ENCODE data around the gene CHCHD2. TPM values are rescaled to one million over a fixed set of nuclear protein-coding genes. Genes with fewer than 3 reads are reported as not detected.
"Not testable (repeated sequence)": the region's sequence is repeated elsewhere in the genome, so short reads cannot be mapped to it uniquely, and the experiment has no call there.

CHCHD2 gene
- total RNA-seq, 4 donors from 2014 or later: 286 to 417 (median 326) TPM

- 75 to 90% methylated on average over 6 of the region's 6 CpGs for WGBS, 2 donors
- DNase-seq (ENCODE audit: low spot score in 2 of 2): no peak
- Histone ChIP-seq H3K27me3 (peaks cover 0 to 11% of the 10 kb centered on the region in 2 donors), H3K27ac (no peak overlapping the region), H3K4me1 (no peaks in the 10 kb centered on the region), H3K9me3 (no peaks in the 10 kb centered on the region), H3K4me3 (no peak overlapping the region), H3K36me3 (no peaks in the 10 kb centered on the region)
- TF ChIP-seq POLR2A (IDR thresholded peaks at IDR 0.05) (no peak), EP300 (IDR thresholded peaks at IDR 0.05) (no peak), CTCF (IDR thresholded peaks at IDR 0.05) (no peak)
Measured at GRCh38 chr7:56121440-56121839, 15.2 kb upstream of the CHCHD2 start.

GRCh38 chr7:56115852-56116538 lies 9.7 kb upstream of the CHCHD2 start, which contains the start of gene NUPR2:
Gene NUPR2, minus strand, starts transcription at chr7:56116417. Its CDS starts 103 bp downstream, at chr7:56116314.
- TF ChIP-seq EP300 (IDR thresholded peaks at IDR 0.05) (no peak), CTCF (IDR thresholded peaks at IDR 0.05) (no peak), POLR2A (IDR thresholded peaks at IDR 0.05) (no peak)
- no peak within 1 kb of the TSS for H3K4me3 ChIP-seq
- no peak within 1 kb of the TSS for H3K27ac ChIP-seq
- DNase-seq (ENCODE audit: low spot score in 2 of 2): no peak
- H3K36me3 ChIP-seq: no peaks in the 10 kb centered on the region
- peaks cover 0 to 7% (median 0%) of the 10 kb centered on the region in 4 donors for H3K4me1 ChIP-seq
- WGBS, 2 donors: 5 to 9% methylated on average over 11 to 47 of the region's 65 CpGs
- H3K27me3 ChIP-seq: peaks cover 0 to 29% of the 10 kb centered on the region in 2 donors
- no peaks in the 10 kb centered on the region for H3K9me3 ChIP-seq

GRCh38 chr7:56112244-56112643 lies 6.0 kb upstream of the CHCHD2 start:
- WGBS, 2 donors: 85 to 87% methylated on average over 3 of the region's 3 CpGs

GRCh38 chr7:56110611-56111010 lies 4.3 kb upstream of the CHCHD2 start:
- WGBS, 2 donors: 75 to 81% methylated on average over 1 of the region's 1 CpG
- TF ChIP-seq CTCF (IDR thresholded peaks at IDR 0.05) (no peak), POLR2A (IDR thresholded peaks at IDR 0.05) (no peak), EP300 (IDR thresholded peaks at IDR 0.05) (no peak)
- no peak for DNase-seq (ENCODE audit: low spot score in 2 of 2)
- H3K36me3 ChIP-seq: no peaks in the 10 kb centered on the region
- peaks cover 0 to 15% of the 10 kb centered on the region in 2 donors for H3K27me3 ChIP-seq
- H3K27ac ChIP-seq: no peak overlapping the region
- H3K9me3 ChIP-seq: no peaks in the 10 kb centered on the region
- H3K4me3 ChIP-seq: no peak overlapping the region
- peaks cover 0 to 6% (median 0%) of the 10 kb centered on the region in 4 donors for H3K4me1 ChIP-seq

More at GRCh38 chr7:56112244-56112643, 6.0 kb upstream of the CHCHD2 start:
- not testable (repeated sequence) for DNase-seq (ENCODE audit: low spot score in 2 of 2); H3K36me3 ChIP-seq; H3K9me3 ChIP-seq; H3K4me1 ChIP-seq; H3K4me3 ChIP-seq; H3K27ac ChIP-seq
- H3K27me3 ChIP-seq: peaks cover 0 to 31% of the 10 kb centered on the region in 2 donors

- peaks cover 0 to 15% (median under 1%) of the 10 kb centered on the region in 3 donors for H3K36me3 ChIP-seq
- WGBS, 2 donors: 95 to 100% methylated on average over 1 of the region's 1 CpG
- TF ChIP-seq CTCF (IDR thresholded peaks at IDR 0.05) (no peak), EP300 (IDR thresholded peaks at IDR 0.05) (no peak)
Measured at GRCh38 chr7:56107954-56108258, 1.6 kb upstream of the CHCHD2 start.

More at GRCh38 chr7:56107954-56108258, 1.6 kb upstream of the CHCHD2 start:
- DNase-seq (ENCODE audit: low spot score in 2 of 2): no peak
- H3K27ac ChIP-seq: no peak overlapping the region
- H3K4me1 ChIP-seq: peaks cover 0 to 24% (median 9%) of the 10 kb centered on the region in 4 donors
- no peak overlapping the region for H3K4me3 ChIP-seq
- peaks cover 0 to 5% of the 10 kb centered on the region in 2 donors for H3K27me3 ChIP-seq
- H3K9me3 ChIP-seq: no peaks in the 10 kb centered on the region

Measured in tibial nerve (tissue), 4 donors.